ENCODE data around the gene BBLN. TPM values are rescaled to one million over a fixed set of nuclear protein-coding genes. Genes with fewer than 3 reads are reported as not detected.

The BBLN gene
- total RNA-seq, result 251 and 261 TPM in 2 replicates

GRCh38 chr9:128159784-128160602 lies at the start of gene BBLN:
BBLN (plus strand) TSS chr9:128160265; CDS start chr9:128160408, 143 bp downstream.

GRCh38 chr9:128127568-128127989 lies 32.5 kb upstream of the BBLN start, which contains the start of gene PTGES2:
PTGES2 (minus strand) TSS chr9:128127729; CDS start chr9:128127717, 12 bp downstream.

GRCh38 chr9:128149001-128149701 lies 10.9 kb upstream of the BBLN start, which contains the start of gene LCN2:
LCN2 (plus strand) TSS chr9:128149453; CDS start chr9:128149526, 73 bp downstream.

GRCh38 chr9:128191406-128192046 lies 31.5 kb downstream of the BBLN start, which contains the start of gene CIZ1:
CIZ1 (minus strand) TSS chr9:128191572; CDS start chr9:128190857, 715 bp downstream.

GRCh38 chr9:128203024-128203706 lies 43.1 kb downstream of the BBLN start, which contains the start of gene DNM1:
DNM1 (plus strand) TSS chr9:128203379; CDS start chr9:128203471, 92 bp downstream.

Other genes starting within 250 kb of the BBLN start
- 47.5 and 59.7 TPM in 2 replicates for gene ST6GALNAC4, start 243.2 kb upstream of the BBLN start, total RNA-seq
- gene PIP5KL1, start 229.5 kb upstream of the BBLN start, total RNA-seq, result 7.9 and 8.9 TPM in 2 replicates
- 15.5 and 21.0 TPM in 2 replicates for gene DPM2, start 222.4 kb upstream of the BBLN start, total RNA-seq
- gene EEIG1, start 179.3 kb upstream of the BBLN start, total RNA-seq, result 12.5 and 14.1 TPM in 2 replicates
- 8.7 and 10.9 TPM in 2 replicates for gene NAIF1, start 92.9 kb upstream of the BBLN start, total RNA-seq
- 13.7 and 16.2 TPM in 2 replicates for gene SLC25A25, start 92.0 kb upstream of the BBLN start, total RNA-seq
- gene PTGES2, start 32.5 kb upstream of the BBLN start, total RNA-seq, result 55.7 and 63.9 TPM in 2 replicates
- 0.23 TPM in 1 of 2 replicates, not detected in the other for gene LCN2, start 10.8 kb upstream of the BBLN start, total RNA-seq
- gene CIZ1, start 31.3 kb downstream of the BBLN start, total RNA-seq, result 52.7 and 77.5 TPM in 2 replicates
- gene DNM1, start 43.1 kb downstream of the BBLN start, total RNA-seq, result 14.8 and 15.2 TPM in 2 replicates
- 95.8 and 97.2 TPM in 2 replicates for gene GOLGA2, start 115.7 kb downstream of the BBLN start, total RNA-seq
- gene SWI5, start 116.0 kb downstream of the BBLN start, total RNA-seq, result 40.8 and 53.2 TPM in 2 replicates
- 9.7 and 16.6 TPM in 2 replicates for gene TRUB2, start 162.2 kb downstream of the BBLN start, total RNA-seq
- gene COQ4, start 162.6 kb downstream of the BBLN start, total RNA-seq, result 28.8 and 32.3 TPM in 2 replicates
- 11.5 and 20.7 TPM in 2 replicates for gene SLC27A4, start 180.3 kb downstream of the BBLN start, total RNA-seq
- gene URM1, start 211.1 kb downstream of the BBLN start, total RNA-seq, result 27.2 and 33.0 TPM in 2 replicates

Measured in pericardium fibroblast (primary cell).